ENCODE data around the gene UIMC1. TPM values are rescaled to one million over a fixed set of nuclear protein-coding genes. Genes with fewer than 3 reads are reported as not detected.

The UIMC1 gene
- total and polyA plus RNA-seq, 2 of the 13 experiments (the other 11 are each of a cell fraction or from before 2014, with no cell fraction given) = 18.9 to 32.7 TPM

- Histone ChIP-seq H3K36me3 (replicated peaks in 1 of 2; ENCODE audit: control insufficient read depth in 1 of 2, insufficient read depth in 2 of 2, low read length in 2 of 2) (no peaks in the 10 kb centered on the region), H3K79me2 (ENCODE audit: insufficient read depth, low read length) (no peaks in the 10 kb centered on the region), H3K4me3 (replicated peaks in 1 of 3; ENCODE audit: insufficient read depth in 1 of 3, low read depth in 2 of 3, low read length in 3 of 3) (no peak overlapping the region), H4K20me1 (ENCODE audit: insufficient read depth, low read length) (0 out of 2 replicates have a peak, but pooled peaks cover 6% of the 10 kb centered on the region), H3K9me3 (ENCODE audit: low read length) (no peaks in the 10 kb centered on the region), H3K27me3 (ENCODE audit: control insufficient read depth in 1 of 2, insufficient read depth in 2 of 2, low read length in 2 of 2) (peaks cover 31 to 83% of the 10 kb centered on the region in 2 experiments), H3K27ac (ENCODE audit: extremely low read length, insufficient read depth, low read length) (no peak overlapping the region), H3K9ac (ENCODE audit: insufficient read depth, low read depth, low read length) (no peak overlapping the region), H3K4me1 (ENCODE audit: insufficient read depth, low read length) (no peaks in the 10 kb centered on the region), H3K4me2 (ENCODE audit: low read depth, low read length) (no peak overlapping the region), H2AFZ (ENCODE audit: low read length) (no peak overlapping the region)
- TF ChIP-seq SNAPC5 (CRISPR knock-in tag; IDR thresholded peaks at IDR 0.05; ENCODE audit: borderline replicate concordance) = no peak
- TF ChIP-seq, protein P1, sequence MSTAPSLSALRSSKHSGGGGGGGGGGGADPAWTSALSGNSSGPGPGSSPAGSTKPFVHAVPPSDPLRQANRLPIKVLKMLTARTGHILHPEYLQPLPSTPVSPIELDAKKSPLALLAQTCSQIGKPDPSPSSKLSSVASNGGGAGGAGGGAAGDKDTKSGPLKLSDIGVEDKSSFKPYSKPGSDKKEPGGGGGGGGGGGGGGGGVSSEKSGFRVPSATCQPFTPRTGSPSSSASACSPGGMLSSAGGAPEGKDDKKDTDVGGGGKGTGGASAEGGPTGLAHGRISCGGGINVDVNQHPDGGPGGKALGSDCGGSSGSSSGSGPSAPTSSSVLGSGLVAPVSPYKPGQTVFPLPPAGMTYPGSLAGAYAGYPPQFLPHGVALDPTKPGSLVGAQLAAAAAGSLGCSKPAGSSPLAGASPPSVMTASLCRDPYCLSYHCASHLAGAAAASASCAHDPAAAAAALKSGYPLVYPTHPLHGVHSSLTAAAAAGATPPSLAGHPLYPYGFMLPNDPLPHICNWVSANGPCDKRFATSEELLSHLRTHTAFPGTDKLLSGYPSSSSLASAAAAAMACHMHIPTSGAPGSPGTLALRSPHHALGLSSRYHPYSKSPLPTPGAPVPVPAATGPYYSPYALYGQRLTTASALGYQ (CRISPR knock-in tag; IDR thresholded peaks at IDR 0.05) = no peak
- no peak for TF ChIP-seq ZNF569 (CRISPR knock-in tag; IDR thresholded peaks at IDR 0.05; ENCODE audit: borderline replicate concordance)
- TF ChIP-seq KLF11 (CRISPR knock-in tag; IDR thresholded peaks at IDR 0.05) = no peak
- ATAC-seq (no peak), FAIRE-seq (no peak), DNase-seq (ENCODE audit: low spot score) (no peak)
- in situ Hi-C loops (cut with HindIII; ENCODE audit: extremely low pct_ligation_motif_present, low pct_unique_long_range_greater_than_20kb) = no loop called here
- intact Hi-C loops (cut with micrococcal nuclease; ENCODE audit: unreplicated experiment) = no loop called here
- ChIA-PET POLR2A (no interaction called here), CTCF (ENCODE audit: low intra/inter-chr PET ratio, low total read pairs) (no interaction called here)
- 24% methylated on average over 4 of the region's 8 CpGs for WGBS (ENCODE audit: low lambda C conversion rate)
- no TSS peak for BruUV-seq (replicated peaks)
Observed at GRCh38 chr5:176864755-176865154, 141.8 kb downstream of the UIMC1 start.

DNA sequence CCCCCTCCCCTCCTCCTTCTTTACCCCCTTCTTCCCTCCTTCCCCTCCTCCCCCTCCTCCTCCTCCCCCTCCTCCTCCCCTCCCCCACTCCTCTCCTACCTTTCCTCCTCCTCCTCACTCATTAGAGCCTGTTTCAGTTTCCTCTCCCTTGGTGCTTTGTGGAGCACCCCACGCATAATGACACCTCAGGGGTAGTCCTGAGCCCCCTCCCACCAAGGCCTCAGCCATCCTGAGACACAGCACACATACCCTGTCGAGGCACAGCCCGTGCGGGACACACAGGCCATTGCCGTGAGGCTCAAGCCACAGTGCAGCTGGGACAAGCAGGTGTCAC lies 142.8 kb downstream of the UIMC1 start:
- no peak for FAIRE-seq
- no peaks in the 10 kb centered on the region for H3K79me2 ChIP-seq (ENCODE audit: insufficient read depth, low read length)
- H3K27ac ChIP-seq (ENCODE audit: extremely low read length, insufficient read depth, low read length) = no peak overlapping the region
- H3K9ac ChIP-seq (ENCODE audit: insufficient read depth, low read depth, low read length) = no peak overlapping the region
- 4% methylated on average over 5 of the region's 5 CpGs for WGBS (ENCODE audit: low lambda C conversion rate)
- intact Hi-C loops (cut with micrococcal nuclease; ENCODE audit: unreplicated experiment) = no loop called here
- no peak overlapping the region for H3K4me3 ChIP-seq (replicated peaks in 1 of 3; ENCODE audit: insufficient read depth in 1 of 3, low read depth in 2 of 3, low read length in 3 of 3)
- no peaks in the 10 kb centered on the region for H3K4me1 ChIP-seq (ENCODE audit: insufficient read depth, low read length)
- 0 out of 2 replicates have a peak, but pooled peaks cover 6% of the 10 kb centered on the region for H4K20me1 ChIP-seq (ENCODE audit: insufficient read depth, low read length)
- peaks cover 32 to 84% of the 10 kb centered on the region in 2 experiments for H3K27me3 ChIP-seq (ENCODE audit: control insufficient read depth in 1 of 2, insufficient read depth in 2 of 2, low read length in 2 of 2)
- in situ Hi-C loops (cut with HindIII; ENCODE audit: extremely low pct_ligation_motif_present, low pct_unique_long_range_greater_than_20kb) = no loop called here
- no peak for ATAC-seq
- no peaks in the 10 kb centered on the region for H3K36me3 ChIP-seq (replicated peaks in 1 of 2; ENCODE audit: control insufficient read depth in 1 of 2, insufficient read depth in 2 of 2, low read length in 2 of 2)
- no TSS peak for BruUV-seq (replicated peaks)
- H3K9me3 ChIP-seq (ENCODE audit: low read length) = no peaks in the 10 kb centered on the region
- CTCF ChIA-PET (ENCODE audit: low intra/inter-chr PET ratio, low total read pairs) = no interaction called here
- H2AFZ ChIP-seq (ENCODE audit: low read length) = no peak overlapping the region
- H3K4me2 ChIP-seq (ENCODE audit: low read depth, low read length) = no peak overlapping the region
- DNase-seq (ENCODE audit: low spot score) = no peak
- POLR2A ChIA-PET = no interaction called here
- no peak for TF ChIP-seq PAWR (CRISPR knock-in tag; IDR thresholded peaks at IDR 0.05; ENCODE audit: borderline replicate concordance)
- no peak for TF ChIP-seq SOX13 (IDR thresholded peaks at IDR 0.05)
- TF ChIP-seq SOX13 (CRISPR knock-in tag; conservative IDR thresholded peaks at IDR 0.05 in 1 of 2, IDR thresholded peaks at IDR 0.05 in 1 of 2) = no peak
- no peak for TF ChIP-seq RNF2 (conservative IDR thresholded peaks at IDR 0.05; ENCODE audit: low read depth)
- no peak for TF ChIP-seq KLF12 (CRISPR knock-in tag; IDR thresholded peaks at IDR 0.05; ENCODE audit: borderline replicate concordance)
- no peak for TF ChIP-seq KLF15 (CRISPR knock-in tag; IDR thresholded peaks at IDR 0.05; ENCODE audit: borderline replicate concordance)
- TF ChIP-seq TBX2 (CRISPR knock-in tag; IDR thresholded peaks at IDR 0.05; ENCODE audit: borderline replicate concordance) = no peak
- no peak for TF ChIP-seq FOXC1 (CRISPR knock-in tag; IDR thresholded peaks at IDR 0.05; ENCODE audit: borderline replicate concordance)
- no peak for TF ChIP-seq RXRB (CRISPR knock-in tag; IDR thresholded peaks at IDR 0.05; ENCODE audit: borderline replicate concordance)
- TF ChIP-seq, protein P2, sequence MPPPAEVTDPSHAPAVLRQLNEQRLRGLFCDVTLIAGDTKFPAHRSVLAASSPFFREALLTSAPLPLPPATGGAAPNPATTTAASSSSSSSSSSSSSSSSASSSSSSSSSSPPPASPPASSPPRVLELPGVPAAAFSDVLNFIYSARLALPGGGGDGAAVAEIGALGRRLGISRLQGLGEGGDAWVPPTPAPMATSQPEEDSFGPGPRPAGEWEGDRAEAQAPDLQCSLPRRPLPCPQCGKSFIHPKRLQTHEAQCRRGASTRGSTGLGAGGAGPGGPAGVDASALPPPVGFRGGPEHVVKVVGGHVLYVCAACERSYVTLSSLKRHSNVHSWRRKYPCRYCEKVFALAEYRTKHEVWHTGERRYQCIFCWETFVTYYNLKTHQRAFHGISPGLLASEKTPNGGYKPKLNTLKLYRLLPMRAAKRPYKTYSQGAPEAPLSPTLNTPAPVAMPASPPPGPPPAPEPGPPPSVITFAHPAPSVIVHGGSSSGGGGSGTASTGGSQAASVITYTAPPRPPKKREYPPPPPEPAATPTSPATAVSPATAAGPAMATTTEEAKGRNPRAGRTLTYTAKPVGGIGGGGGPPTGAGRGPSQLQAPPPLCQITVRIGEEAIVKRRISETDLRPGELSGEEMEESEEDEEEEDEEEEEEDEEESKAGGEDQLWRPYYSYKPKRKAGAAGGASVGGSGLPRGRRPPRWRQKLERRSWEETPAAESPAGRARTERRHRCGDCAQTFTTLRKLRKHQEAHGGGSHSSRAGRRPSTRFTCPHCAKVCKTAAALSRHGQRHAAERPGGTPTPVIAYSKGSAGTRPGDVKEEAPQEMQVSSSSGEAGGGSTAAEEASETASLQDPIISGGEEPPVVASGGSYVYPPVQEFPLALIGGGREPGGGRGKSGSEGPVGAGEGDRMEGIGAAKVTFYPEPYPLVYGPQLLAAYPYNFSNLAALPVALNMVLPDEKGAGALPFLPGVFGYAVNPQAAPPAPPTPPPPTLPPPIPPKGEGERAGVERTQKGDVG (CRISPR knock-in tag; IDR thresholded peaks at IDR 0.05; ENCODE audit: borderline replicate concordance) = no peak
- no peak for TF ChIP-seq ZC3H4 (CRISPR knock-in tag; IDR thresholded peaks at IDR 0.05; ENCODE audit: borderline replicate concordance)
